ENCODE measurements around the gene CRYL1. TPM values are rescaled to one million over a fixed set of nuclear protein-coding genes. Genes with fewer than 3 reads are reported as not detected.

CRYL1 gene
- total and polyA plus RNA-seq, 9 of the 15 experiments (the other 6 are each of a cell fraction or from before 2014, with no cell fraction given): 1.0 to 6.9 (median 2.4) TPM

DNA sequence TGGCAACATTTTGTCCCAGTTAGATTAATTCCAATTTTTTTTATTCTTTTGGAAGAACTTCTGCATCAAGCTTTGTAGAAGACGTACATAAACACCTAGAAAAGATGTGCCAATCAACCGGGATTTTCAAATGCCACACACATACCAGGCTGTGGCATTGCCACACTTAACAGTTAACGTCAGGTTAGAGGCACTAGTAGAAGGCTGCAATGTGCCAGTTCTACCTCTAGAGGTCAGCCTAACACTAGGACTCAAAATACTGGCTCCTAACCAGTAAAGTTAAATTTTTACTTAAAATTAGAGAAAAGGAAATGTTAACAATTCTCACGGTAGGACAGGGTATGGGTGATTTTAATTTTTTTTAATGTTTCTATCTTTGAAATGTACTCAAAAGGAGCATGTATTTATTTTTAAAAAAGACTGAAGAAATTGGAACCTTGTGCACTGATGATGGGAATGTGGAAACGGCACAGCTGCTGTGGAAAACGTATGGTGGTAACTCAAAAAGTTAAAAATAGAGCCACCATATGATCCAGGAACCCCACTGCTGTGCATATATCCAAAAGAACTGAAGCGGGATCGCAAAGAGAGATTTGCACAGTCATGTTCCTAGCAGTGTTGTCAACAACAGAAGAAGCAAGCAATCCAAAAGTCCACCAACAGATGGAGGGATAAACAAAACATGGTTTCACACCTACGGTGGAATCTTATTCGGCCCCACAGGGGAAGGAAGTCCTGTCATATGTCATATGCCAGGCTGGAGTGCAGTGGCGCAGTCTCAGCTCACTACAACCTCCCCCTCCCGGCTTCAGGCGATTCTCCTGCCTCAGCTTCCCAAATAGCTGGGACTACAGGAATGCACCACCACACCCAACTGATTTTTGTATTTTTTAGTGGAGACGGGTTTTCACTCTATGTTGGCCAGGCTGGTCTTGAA is 30.3 kb downstream of the CRYL1 start (continued):
- TF ChIP-seq, protein P1, sequence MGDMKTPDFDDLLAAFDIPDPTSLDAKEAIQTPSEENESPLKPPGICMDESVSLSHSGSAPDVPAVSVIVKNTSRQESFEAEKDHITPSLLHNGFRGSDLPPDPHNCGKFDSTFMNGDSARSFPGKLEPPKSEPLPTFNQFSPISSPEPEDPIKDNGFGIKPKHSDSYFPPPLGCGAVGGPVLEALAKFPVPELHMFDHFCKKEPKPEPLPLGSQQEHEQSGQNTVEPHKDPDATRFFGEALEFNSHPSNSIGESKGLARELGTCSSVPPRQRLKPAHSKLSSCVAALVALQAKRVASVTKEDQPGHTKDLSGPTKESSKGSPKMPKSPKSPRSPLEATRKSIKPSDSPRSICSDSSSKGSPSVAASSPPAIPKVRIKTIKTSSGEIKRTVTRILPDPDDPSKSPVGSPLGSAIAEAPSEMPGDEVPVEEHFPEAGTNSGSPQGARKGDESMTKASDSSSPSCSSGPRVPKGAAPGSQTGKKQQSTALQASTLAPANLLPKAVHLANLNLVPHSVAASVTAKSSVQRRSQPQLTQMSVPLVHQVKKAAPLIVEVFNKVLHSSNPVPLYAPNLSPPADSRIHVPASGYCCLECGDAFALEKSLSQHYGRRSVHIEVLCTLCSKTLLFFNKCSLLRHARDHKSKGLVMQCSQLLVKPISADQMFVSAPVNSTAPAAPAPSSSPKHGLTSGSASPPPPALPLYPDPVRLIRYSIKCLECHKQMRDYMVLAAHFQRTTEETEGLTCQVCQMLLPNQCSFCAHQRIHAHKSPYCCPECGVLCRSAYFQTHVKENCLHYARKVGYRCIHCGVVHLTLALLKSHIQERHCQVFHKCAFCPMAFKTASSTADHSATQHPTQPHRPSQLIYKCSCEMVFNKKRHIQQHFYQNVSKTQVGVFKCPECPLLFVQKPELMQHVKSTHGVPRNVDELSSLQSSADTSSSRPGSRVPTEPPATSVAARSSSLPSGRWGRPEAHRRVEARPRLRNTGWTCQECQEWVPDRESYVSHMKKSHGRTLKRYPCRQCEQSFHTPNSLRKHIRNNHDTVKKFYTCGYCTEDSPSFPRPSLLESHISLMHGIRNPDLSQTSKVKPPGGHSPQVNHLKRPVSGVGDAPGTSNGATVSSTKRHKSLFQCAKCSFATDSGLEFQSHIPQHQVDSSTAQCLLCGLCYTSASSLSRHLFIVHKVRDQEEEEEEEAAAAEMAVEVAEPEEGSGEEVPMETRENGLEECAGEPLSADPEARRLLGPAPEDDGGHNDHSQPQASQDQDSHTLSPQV (IDR thresholded peaks at IDR 0.05): no peak
- TF ChIP-seq RAD21 (CRISPR knock-in tag; conservative IDR thresholded peaks at IDR 0.05 in 1 of 2, IDR thresholded peaks at IDR 0.05 in 1 of 2) (peak; percentile 79 to 83), ZBED1 (IDR thresholded peaks at IDR 0.05) (no peak), C11orf30 (IDR thresholded peaks at IDR 0.05; ENCODE audit: low read depth) (peak; percentile 78), FOXJ2 (tag; IDR thresholded peaks at IDR 0.05) (peak; percentile 81; the same call in 1 of the 2 replicates), CEBPG (CRISPR knock-in tag; IDR thresholded peaks at IDR 0.05) (no peak), CEBPG (tag; conservative IDR thresholded peaks at IDR 0.05 in 1 of 2, IDR thresholded peaks at IDR 0.05 in 1 of 2) (no peak), RBM14 (IDR thresholded peaks at IDR 0.05; ENCODE audit: borderline replicate concordance, insufficient read depth, low read depth, low read length) (no peak), FOXA3 (CRISPR knock-in tag; conservative IDR thresholded peaks at IDR 0.05 in 1 of 2, IDR thresholded peaks at IDR 0.05 in 1 of 2) (no peak), BCOR (IDR thresholded peaks at IDR 0.05) (no peak), FOSL1 (tag; conservative IDR thresholded peaks at IDR 0.05) (no peak), ZNF699 (CRISPR knock-in tag; IDR thresholded peaks at IDR 0.05; ENCODE audit: insufficient replicate concordance) (no peak), ZNF232 (CRISPR knock-in tag; IDR thresholded peaks at IDR 0.05) (no peak), IFI16 (CRISPR knock-in tag; IDR thresholded peaks at IDR 0.05) (no peak), RBBP5 (IDR thresholded peaks at IDR 0.05; ENCODE audit: borderline replicate concordance, insufficient read depth, low read length, poor library complexity, severe bottlenecking) (no peak), CBX2 (IDR thresholded peaks at IDR 0.05; ENCODE audit: insufficient read depth, low read length, poor library complexity, severe bottlenecking) (no peak), ESRRA (IDR thresholded peaks at IDR 0.05; ENCODE audit: borderline replicate concordance, low read depth) (no peak), MBD2 (IDR thresholded peaks at IDR 0.05; ENCODE audit: borderline replicate concordance, low read depth) (no peak)
- TF ChIP-seq, protein P2, sequence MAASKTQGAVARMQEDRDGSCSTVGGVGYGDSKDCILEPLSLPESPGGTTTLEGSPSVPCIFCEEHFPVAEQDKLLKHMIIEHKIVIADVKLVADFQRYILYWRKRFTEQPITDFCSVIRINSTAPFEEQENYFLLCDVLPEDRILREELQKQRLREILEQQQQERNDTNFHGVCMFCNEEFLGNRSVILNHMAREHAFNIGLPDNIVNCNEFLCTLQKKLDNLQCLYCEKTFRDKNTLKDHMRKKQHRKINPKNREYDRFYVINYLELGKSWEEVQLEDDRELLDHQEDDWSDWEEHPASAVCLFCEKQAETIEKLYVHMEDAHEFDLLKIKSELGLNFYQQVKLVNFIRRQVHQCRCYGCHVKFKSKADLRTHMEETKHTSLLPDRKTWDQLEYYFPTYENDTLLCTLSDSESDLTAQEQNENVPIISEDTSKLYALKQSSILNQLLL (CRISPR knock-in tag; IDR thresholded peaks at IDR 0.05; ENCODE audit: borderline replicate concordance): no peak
- TF ChIP-seq, protein P3, sequence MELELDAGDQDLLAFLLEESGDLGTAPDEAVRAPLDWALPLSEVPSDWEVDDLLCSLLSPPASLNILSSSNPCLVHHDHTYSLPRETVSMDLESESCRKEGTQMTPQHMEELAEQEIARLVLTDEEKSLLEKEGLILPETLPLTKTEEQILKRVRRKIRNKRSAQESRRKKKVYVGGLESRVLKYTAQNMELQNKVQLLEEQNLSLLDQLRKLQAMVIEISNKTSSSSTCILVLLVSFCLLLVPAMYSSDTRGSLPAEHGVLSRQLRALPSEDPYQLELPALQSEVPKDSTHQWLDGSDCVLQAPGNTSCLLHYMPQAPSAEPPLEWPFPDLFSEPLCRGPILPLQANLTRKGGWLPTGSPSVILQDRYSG (tag; conservative IDR thresholded peaks at IDR 0.05; ENCODE audit: low read depth): 0 out of 2 replicates have a peak, but pooled peaks have one; percentile 20

All from K562 (cell line).